Measurements from ENCODE around the gene CDH10. TPM values are rescaled to one million over a fixed set of nuclear protein-coding genes. Genes with fewer than 3 reads are reported as not detected.

Gene CDH10
- total and polyA plus RNA-seq, 2 experiments from 2014 or later, result not detected

DNA sequence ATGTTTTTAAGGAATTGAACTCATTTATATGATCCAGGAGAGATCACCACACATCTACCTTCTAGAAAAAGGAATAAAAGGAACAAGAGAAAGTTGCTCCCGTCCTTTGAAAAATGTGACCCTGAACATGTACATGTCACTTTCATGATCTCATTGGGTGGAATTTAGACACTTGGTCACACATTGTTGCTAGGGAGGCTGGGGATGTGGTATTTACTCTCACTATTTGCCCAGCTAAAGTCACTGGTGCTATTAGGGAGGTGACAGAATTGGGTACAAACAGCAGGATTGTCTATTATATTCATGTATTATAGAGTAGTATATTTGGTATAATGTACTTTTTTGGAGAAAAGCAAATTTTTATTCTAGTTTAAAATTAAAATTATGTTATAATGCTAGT is 2.1 kb upstream of the CDH10 start:
- H3K36me3 ChIP-seq (ENCODE audit: insufficient read depth), result no peaks in the 10 kb centered on the region
- no peak overlapping the region for H3K27ac Mint-ChIP-seq
- no peak overlapping the region for H2AFZ ChIP-seq
- no peaks in the 10 kb centered on the region for H3K9me3 Mint-ChIP-seq
- H3K79me2 ChIP-seq (replicated peaks; ENCODE audit: insufficient read depth), result no peaks in the 10 kb centered on the region
- H3K9me2 ChIP-seq (ENCODE audit: insufficient read depth), result no peaks in the 10 kb centered on the region
- H3K27me3 Mint-ChIP-seq (ENCODE audit: insufficient read depth, low read depth, poor library complexity), result peaks cover 5% of the 10 kb centered on the region
- TF ChIP-seq NANOG (IDR thresholded peaks at IDR 0.05; ENCODE audit: borderline replicate concordance), result no peak
- no peak for TF ChIP-seq JUNB (IDR thresholded peaks at IDR 0.05; ENCODE audit: unreplicated experiment)
- no peak for TF ChIP-seq CREB1 (CRISPR knock-in tag; IDR thresholded peaks at IDR 0.05; ENCODE audit: low read depth)
- TF ChIP-seq EZH2phosphoT487 (IDR thresholded peaks at IDR 0.05; ENCODE audit: unreplicated experiment), result no peak
- TF ChIP-seq, protein P1, sequence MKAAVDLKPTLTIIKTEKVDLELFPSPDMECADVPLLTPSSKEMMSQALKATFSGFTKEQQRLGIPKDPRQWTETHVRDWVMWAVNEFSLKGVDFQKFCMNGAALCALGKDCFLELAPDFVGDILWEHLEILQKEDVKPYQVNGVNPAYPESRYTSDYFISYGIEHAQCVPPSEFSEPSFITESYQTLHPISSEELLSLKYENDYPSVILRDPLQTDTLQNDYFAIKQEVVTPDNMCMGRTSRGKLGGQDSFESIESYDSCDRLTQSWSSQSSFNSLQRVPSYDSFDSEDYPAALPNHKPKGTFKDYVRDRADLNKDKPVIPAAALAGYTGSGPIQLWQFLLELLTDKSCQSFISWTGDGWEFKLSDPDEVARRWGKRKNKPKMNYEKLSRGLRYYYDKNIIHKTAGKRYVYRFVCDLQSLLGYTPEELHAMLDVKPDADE (IDR thresholded peaks at IDR 0.05), result no peak
- no peak for TF ChIP-seq ZNF462 (CRISPR knock-in tag; IDR thresholded peaks at IDR 0.05)
- no peak for TF ChIP-seq ZNF331 (CRISPR knock-in tag; IDR thresholded peaks at IDR 0.05; ENCODE audit: low read depth)
- TF ChIP-seq CTCF (conservative IDR thresholded peaks at IDR 0.05; ENCODE audit: low read depth in 2 of 2), result no peak
- no peak for TF ChIP-seq ZNF114 (CRISPR knock-in tag; IDR thresholded peaks at IDR 0.05)
- no peak for TF ChIP-seq EZH2 (IDR thresholded peaks at IDR 0.05; ENCODE audit: low read depth, unreplicated experiment)
- DNase-seq (ENCODE audit: low spot score), result no peak
- no peaks in the 10 kb centered on the region for H3F3A ChIP-seq (replicated peaks; ENCODE audit: low read depth)
- no peaks in the 10 kb centered on the region for H3K36me3 Mint-ChIP-seq (ENCODE audit: low read depth)
- no peak for ATAC-seq
- no peaks in the 10 kb centered on the region for H4K20me1 ChIP-seq (replicated peaks; ENCODE audit: insufficient read depth)
- peaks cover 23% of the 10 kb centered on the region for H3K27me3 ChIP-seq (ENCODE audit: insufficient read depth)
- H3K4me2 ChIP-seq, result no peak overlapping the region
- H3K4me1 ChIP-seq (ENCODE audit: insufficient read depth), result peaks cover 10% of the 10 kb centered on the region
- no peak overlapping the region for H3K4me3 Mint-ChIP-seq
- no peak overlapping the region for H3K4me3 ChIP-seq
- H3K4me1 Mint-ChIP-seq, result peaks cover 43% of the 10 kb centered on the region
- no peak overlapping the region for H3K27ac ChIP-seq (ENCODE audit: low read depth)
